B cell (primary cell): Measurements from ENCODE around the gene ZFAND6.

Source experiments
- CTCF ChIP-seq: fragments of 200-600 bp; IDR thresholded peaks from one replicate; pipeline ENCODE4 v1.8.0; 2022; ENCODE audit warnings: antibody characterized with exemption, mild to moderate bottlenecking
- EZH2 ChIP-seq: IDR thresholded peaks from 2 replicates; pipeline ENCODE4 v1.6.1; 2012; ENCODE audit warnings: borderline replicate concordance, low read depth, mild to moderate bottlenecking, moderate library complexity, low read length; ENCODE audit not compliant: insufficient read depth, poor library complexity, severe bottlenecking

GRCh38 chr15:80184554-80184953 lies 125.1 kb downstream of the ZFAND6 start:
- TF ChIP-seq CTCF: no peak
- TF ChIP-seq EZH2: no peak
